A673 (cell line): Measurements from ENCODE around the gene FES. TPM values are rescaled to one million over a fixed set of nuclear protein-coding genes. Genes with fewer than 3 reads are reported as not detected.

Experiments
- BruUV-seq: library from RNA; stranded (reverse); fragments of 400-500 nt; replicated peaks from 2 replicates; lab custom pipeline; 2021; lab: Mats Ljungman, UMichigan
- CTCF ChIA-PET: fragments of 300-600 bp; sonication (Branson Sonifier 250); formaldehyde crosslinking; loops from one replicate; lab custom pipeline; 2022; ENCODE audit warnings: antibody characterized with exemption; lab: Charles Lee
- POLR2A ChIA-PET: fragments of 300-600 bp; sonication (Branson Sonifier 250); formaldehyde crosslinking; loops from one replicate; lab custom pipeline; 2022; ENCODE audit warnings: antibody characterized with exemption; ENCODE audit not compliant: low non-redundant PET; lab: Charles Lee
- DNase-seq: peaks from one replicate; pipeline ENCODE4 v3.0.0-alpha.2; 2015; ENCODE audit warnings: low spot score
- H3K27ac ChIP-seq: fragments of 200-600 bp; sonication (generic); 2 replicates; pipeline ENCODE4 v1.5.1; 2016; ENCODE audit warnings: mixed run types, low read depth, mild to moderate bottlenecking, mixed read lengths, antibody characterized with exemption, low read length; ENCODE audit not compliant: poor library complexity, severe bottlenecking
- H3K27me3 ChIP-seq: fragments of 200-600 bp; sonication (generic); replicated peaks from 2 replicates; pipeline ENCODE4 v1.6.1; 2017; ENCODE audit warnings: mixed run types, low read depth, mild to moderate bottlenecking, mixed read lengths, antibody characterized with exemption, low read length; ENCODE audit not compliant: insufficient read depth, poor library complexity
- H3K36me3 ChIP-seq: fragments of 200-600 bp; sonication (generic); 2 replicates; pipeline ENCODE4 v1.6.1; 2016; ENCODE audit warnings: mixed run types, mild to moderate bottlenecking, mixed read lengths, antibody characterized with exemption, low read length; ENCODE audit not compliant: insufficient read depth, poor library complexity, severe bottlenecking
- H3K4me1 ChIP-seq: fragments of 200-600 bp; sonication (generic); 2 replicates; pipeline ENCODE4 v1.6.1; 2017; ENCODE audit warnings: mixed run types, mild to moderate bottlenecking, mixed read lengths, antibody characterized with exemption, low read length; ENCODE audit not compliant: insufficient read depth, poor library complexity, severe bottlenecking
- H3K4me3 ChIP-seq: fragments of 200-600 bp; sonication (generic); 2 replicates; pipeline ENCODE4 v1.5.1; 2016; ENCODE audit warnings: low read depth, mixed run types, mild to moderate bottlenecking, mixed read lengths, low read length; ENCODE audit not compliant: poor library complexity, severe bottlenecking
- H3K9me3 ChIP-seq: fragments of 200-600 bp; sonication (generic); 2 replicates; pipeline ENCODE4 v1.6.1; 2016; ENCODE audit warnings: mixed run types, low read depth, mild to moderate bottlenecking, mixed read lengths, antibody characterized with exemption, low read length; ENCODE audit not compliant: poor library complexity, severe bottlenecking
- CTCF ChIP-seq: fragments of 300-800, 200-600 bp; sonication (generic); conservative IDR thresholded peaks from 2 replicates; pipeline ENCODE4 v1.5.1; 2017; ENCODE audit warnings: low read depth, mild to moderate bottlenecking, antibody characterized with exemption, low read length, moderate library complexity, mixed read lengths
- EZH2 ChIP-seq: fragments of 200-600 bp; sonication (generic); IDR thresholded peaks from 2 replicates; pipeline ENCODE4 v1.6.1; 2017; ENCODE audit warnings: borderline replicate concordance, low read depth, mild to moderate bottlenecking, mixed read lengths, antibody characterized with exemption, low read length; ENCODE audit not compliant: poor library complexity, severe bottlenecking
- intact Hi-C: fragments of 100-400 bp; cut with micrococcal nuclease; formaldehyde crosslinking; loops from one replicate; pipeline ENCODE4 v1.10.0; 2022; ENCODE audit not compliant: unreplicated experiment
- total RNA-seq: library from RNA; stranded (reverse); gene quantifications from 2 replicates; pipeline ENCODE4 v1.2.3, GENCODE V29; 2021

Gene FES
- total RNA-seq, 1 experiment from 2014 or later: 3.8 TPM

GRCh38 chr15:90870354-90871138 is 13.8 kb upstream of the FES start:
- CTCF ChIA-PET: interaction anchor here (0.6 to 1.1 kb wide), 2 partner anchors 61 to 1134 kb away, joined by 3 to 4 read pairs; no protein-coding TSS in a partner anchor
- no peaks in the 10 kb centered on the region for H3K9me3 ChIP-seq

GRCh38 chr15:90871139-90871715 is 13.1 kb upstream of the FES start:
- Histone ChIP-seq H3K27me3 (no peaks in the 10 kb centered on the region), H3K4me1 (peaks cover 45% of the 10 kb centered on the region), H3K4me3 (peak overlapping the region; percentile 86), H3K9me3 (no peaks in the 10 kb centered on the region), H3K27ac (peak overlapping the region; percentile 90), H3K36me3 (peaks cover 4% of the 10 kb centered on the region)
- no TSS peak for BruUV-seq
- ChIA-PET POLR2A (no interaction called here), CTCF (interaction anchor here (0.6 to 1.1 kb wide), 2 partner anchors 60 to 1134 kb away, joined by 3 to 4 read pairs; no protein-coding TSS in a partner anchor)
- TF ChIP-seq EZH2: no peak
- no peak for TF ChIP-seq CTCF
- DNase-seq: peak; percentile 56
- intact Hi-C loops: loop anchor here (2.0 to 5.0 kb wide), 2 partner anchors 32 to 209 kb away; no protein-coding TSS in a partner anchor

More at GRCh38 chr15:90870354-90871138, 13.8 kb upstream of the FES start:
- Histone ChIP-seq H3K4me1 (peaks cover 45% of the 10 kb centered on the region), H3K27ac (peak overlapping the region; percentile 90), H3K36me3 (no peaks in the 10 kb centered on the region), H3K27me3 (no peaks in the 10 kb centered on the region), H3K4me3 (peak overlapping the region; percentile 86)
- BruUV-seq: TSS peak; percentile 65
- peak; percentile 63 for DNase-seq
- TF ChIP-seq CTCF (no peak), EZH2 (no peak)
- intact Hi-C loops: loop anchor here (2.0 to 5.0 kb wide), 2 partner anchors 32 to 208 kb away; no protein-coding TSS in a partner anchor
- POLR2A ChIA-PET: no interaction called here

GRCh38 chr15:90871716-90872485 is 12.4 kb upstream of the FES start:
- POLR2A ChIA-PET: interaction anchor here (0.6 kb wide), 1 partner anchor 16 kb away, joined by 5 read pairs; no protein-coding TSS in a partner anchor
- peak overlapping the region; percentile 86 for H3K4me3 ChIP-seq
- H3K36me3 ChIP-seq: peaks cover 11% of the 10 kb centered on the region
- intact Hi-C loops: loop anchor here (2.0 to 5.0 kb wide), 2 partner anchors 33 to 210 kb away; no protein-coding TSS in a partner anchor
- H3K27ac ChIP-seq: peak overlapping the region; percentile 90
- peaks cover 45% of the 10 kb centered on the region for H3K4me1 ChIP-seq
- H3K27me3 ChIP-seq: no peaks in the 10 kb centered on the region
- TF ChIP-seq CTCF (no peak), EZH2 (no peak)
- no peak for DNase-seq
- no TSS peak for BruUV-seq
- CTCF ChIA-PET: no interaction called here
- H3K9me3 ChIP-seq: no peaks in the 10 kb centered on the region
